Endothelial cell of umbilical vein (primary cell): Measurements from ENCODE around the gene HPSE2. TPM values are rescaled to one million over a fixed set of nuclear protein-coding genes. Genes with fewer than 3 reads are reported as not detected.

Experiments used
- BruUV-seq: library from RNA; stranded (reverse); fragments of 400-500 nt; replicated peaks from 2 replicates; lab custom pipeline; 2021; lab: Mats Ljungman, UMichigan
- CTCF ChIA-PET: fragments of 300-600, 350-600 bp; sonication (Branson Sonifier 250); formaldehyde crosslinking; loops from one replicate; lab custom pipeline; 2021; ENCODE audit warnings: antibody characterized with exemption, inconsistent platforms; lab: Charles Lee
- POLR2A ChIA-PET: fragments of 300-600, 350-600 bp; sonication (Branson Sonifier 250); formaldehyde crosslinking; loops from one replicate; lab custom pipeline; 2021; ENCODE audit warnings: antibody characterized with exemption, inconsistent platforms; lab: Charles Lee
- DNase-seq: peaks from one replicate; pipeline ENCODE4 v3.0.0-alpha.2; 2011; ENCODE audit warnings: low read depth, low spot score
- FAIRE-seq: peaks from 2 replicates; lab custom pipeline; 2011; peaks lifted over from hg19 to GRCh38; lab: Jason Lieb, UNC
- H2AFZ ChIP-seq: 2 replicates; pipeline ENCODE4 v1.6.0; 2012; ENCODE audit warnings: low read depth, low read length, control low read depth, inconsistent platforms
- H3K27ac ChIP-seq: 2 replicates; pipeline ENCODE4 v1.5.1; 2011; ENCODE audit warnings: low read depth, mild to moderate bottlenecking, control low read depth, low read length, moderate library complexity; ENCODE audit not compliant: insufficient read depth
- H3K27me3 ChIP-seq, 2 experiments: 2 replicates each; pipeline versions ENCODE4 v1.6.0 to v1.6.1; 2011; ENCODE audit warnings: low read length in 2 of 2, mixed read lengths in 1 of 2; ENCODE audit not compliant: control insufficient read depth in 2 of 2, insufficient read depth in 2 of 2
- H3K36me3 ChIP-seq, 2 experiments: 2 replicates in 1 of 2; 3 replicates in 1 of 2; pipeline ENCODE4 v1.5.1; 2011; ENCODE audit warnings: low read length in 2 of 2, mild to moderate bottlenecking in 1 of 2, moderate library complexity in 1 of 2; ENCODE audit not compliant: control insufficient read depth in 2 of 2, insufficient read depth in 2 of 2; ENCODE audit errors: extremely low read depth in 1 of 2
- H3K4me1 ChIP-seq: 3 replicates; pipeline ENCODE4 v1.5.1; 2011; ENCODE audit warnings: mild to moderate bottlenecking, low read length; ENCODE audit not compliant: control insufficient read depth, insufficient read depth; ENCODE audit errors: extremely low read depth
- H3K4me2 ChIP-seq: 2 replicates; pipeline ENCODE4 v1.6.1; 2011; ENCODE audit warnings: low read length, control low read depth, mixed read lengths; ENCODE audit not compliant: insufficient read depth
- H3K4me3 ChIP-seq, 3 experiments: fragments of 200-600 bp in 1 of 3; sonication (generic), shearing (Covaris generic) in 1 of 3; replicated peaks in 1 of 3; 2 replicates each; pipeline ENCODE4 v1.5.1; 2011 to 2016; ENCODE audit warnings: control low read depth in 3 of 3, low read length in 3 of 3, mild to moderate bottlenecking in 2 of 3, inconsistent platforms in 1 of 3, low read depth in 1 of 3, moderate library complexity in 1 of 3; ENCODE audit not compliant: insufficient read depth in 1 of 3
- H3K79me2 ChIP-seq: 2 replicates; pipeline ENCODE4 v1.6.0; 2012; ENCODE audit warnings: low read length, inconsistent platforms; ENCODE audit not compliant: control insufficient read depth, insufficient read depth
- H3K9ac ChIP-seq: replicated peaks from 2 replicates; pipeline ENCODE3; 2011; ENCODE audit warnings: low read length, control low read depth; ENCODE audit not compliant: insufficient read depth; ENCODE audit errors: extremely low read depth
- H3K9me1 ChIP-seq: replicated peaks from 3 replicates; pipeline ENCODE4 v1.6.0; 2011; ENCODE audit warnings: mild to moderate bottlenecking, low read length; ENCODE audit not compliant: control insufficient read depth, insufficient read depth; ENCODE audit errors: extremely low read depth
- H3K9me3 ChIP-seq: replicated peaks from 2 replicates; pipeline ENCODE4 v1.5.1; 2012; ENCODE audit warnings: low read length, inconsistent platforms; ENCODE audit not compliant: control insufficient read depth, insufficient read depth
- H4K20me1 ChIP-seq: replicated peaks from 2 replicates; pipeline ENCODE3; 2011; ENCODE audit warnings: mild to moderate bottlenecking, low read length; ENCODE audit not compliant: control insufficient read depth, insufficient read depth; ENCODE audit errors: extremely low read depth
- EZH2 ChIP-seq: IDR thresholded peaks from 2 replicates; pipeline ENCODE4 v1.6.1; 2012; ENCODE audit warnings: borderline replicate concordance, low read depth, mild to moderate bottlenecking, moderate library complexity, low read length, inconsistent platforms; ENCODE audit not compliant: severe bottlenecking
- FOS ChIP-seq: IDR thresholded peaks from 2 replicates; pipeline ENCODE4 v1.6.1; 2011; ENCODE audit warnings: mild to moderate bottlenecking, low read length, moderate library complexity, borderline replicate concordance; ENCODE audit not compliant: insufficient read depth
- GATA2 ChIP-seq: IDR thresholded peaks from 2 replicates; pipeline ENCODE4 v1.7.0; 2011; ENCODE audit warnings: low read depth, mild to moderate bottlenecking, moderate library complexity, mixed read lengths, low read length; ENCODE audit not compliant: insufficient read length, insufficient read depth
- JUN ChIP-seq: IDR thresholded peaks from 2 replicates; pipeline ENCODE4 v1.6.1; 2011; ENCODE audit warnings: borderline replicate concordance, low read depth; ENCODE audit not compliant: insufficient read length, insufficient read depth
- MAX ChIP-seq: IDR thresholded peaks from 2 replicates; pipeline ENCODE4 v1.6.1; 2011; ENCODE audit not compliant: insufficient read depth, insufficient read length
- MYC ChIP-seq: IDR thresholded peaks from one replicate; pipeline ENCODE4 v1.6.1; 2011; ENCODE audit warnings: mild to moderate bottlenecking, low read depth, low read length
- POLR2A ChIP-seq: IDR thresholded peaks from 2 replicates; pipeline ENCODE4 v1.6.1; 2012; ENCODE audit warnings: low read depth, mild to moderate bottlenecking, control low read depth, low read length
- POLR2AphosphoS5 ChIP-seq: IDR thresholded peaks from 2 replicates; pipeline ENCODE4 v1.6.1; 2012; ENCODE audit warnings: low read depth, mild to moderate bottlenecking, control low read depth, low read length, moderate library complexity; ENCODE audit not compliant: insufficient read depth
- dilution Hi-C: fragments of 300-500 bp; cut with MboI; formaldehyde crosslinking; loops from one replicate; pipeline ENCODE4 v1.15.0; 2019; ENCODE audit warnings: low sequenced_read_pairs; ENCODE audit not compliant: extremely low pct_ligation_motif_present
- intact Hi-C: fragments of 100-400 bp; cut with micrococcal nuclease; formaldehyde crosslinking; loops from one replicate; pipeline ENCODE4 v1.10.0; 2022
- polyA plus RNA-seq, 4 experiments: library from polyadenylated mRNA; depleted of rRNA in 3 of 4; stranded (reverse) in 3 of 4; unstranded in 1 of 4; fragments of >200 nt; gene quantifications; 2 replicates each; pipeline versions ENCODE4 v1.2.1 to v1.2.3, GENCODE V29; 2011 to 2012; ENCODE audit warnings: missing spikeins in 1 of 4
- total RNA-seq: library from RNA; stranded (reverse); gene quantifications from 2 replicates; pipeline ENCODE4 v1.2.3, GENCODE V29; 2021
- TF ChIP-seq, protein P1 (sequence below), 2 donors: IDR thresholded peaks; 1 replicate in 1 of 2; 2 replicates in 1 of 2; pipeline ENCODE4 v1.5.1; 2011; ENCODE audit warnings: low read length in 2 of 2, mild to moderate bottlenecking in 2 of 2, moderate library complexity in 2 of 2, control low read depth in 1 of 2, inconsistent platforms in 1 of 2, low read depth in 1 of 2; ENCODE audit not compliant: insufficient read depth in 1 of 2; ENCODE audit errors: extremely low read depth in 1 of 2

The HPSE2 gene
- total and polyA plus RNA-seq, 2 donors (not counting 3 experiments of a cell fraction or from before 2014, with no cell fraction given) = not detected

DNA sequence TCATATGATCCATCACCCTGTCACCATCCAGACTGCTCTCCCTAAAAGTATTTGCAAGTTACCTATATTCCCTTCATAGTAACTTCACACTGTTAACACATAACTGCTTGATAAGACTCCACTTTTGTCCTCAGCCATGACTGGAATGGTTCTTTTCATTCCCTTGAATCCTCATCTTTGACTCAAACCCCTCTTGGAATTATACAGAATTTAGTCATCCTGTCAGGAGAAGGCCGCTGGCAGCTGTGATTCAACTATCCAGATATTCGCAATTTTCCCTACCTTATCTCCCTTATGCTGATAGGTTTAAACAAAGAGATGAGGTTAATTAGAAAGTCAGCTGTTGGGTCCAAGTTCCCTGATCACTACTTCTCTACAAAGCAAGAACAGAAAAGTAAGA, 646.0 kb downstream of the HPSE2 start:
- Histone ChIP-seq H3K9ac (no peak overlapping the region), H3K27ac (no peak overlapping the region), H3K9me1 (no peaks in the 10 kb centered on the region), H3K79me2 (no peaks in the 10 kb centered on the region), H2AFZ (no peak overlapping the region), H3K9me3 (no peaks in the 10 kb centered on the region), H4K20me1 (no peaks in the 10 kb centered on the region), H3K4me2 (no peak overlapping the region), H3K36me3 (no peaks in the 10 kb centered on the region), H3K4me3 (no peak overlapping the region), H3K4me1 (no peaks in the 10 kb centered on the region), H3K27me3 (no peaks in the 10 kb centered on the region)
- POLR2A ChIA-PET = no interaction called here
- dilution Hi-C loops = no loop called here
- no TSS peak for BruUV-seq
- no peak for TF ChIP-seq MAX
- no peak for TF ChIP-seq JUN
- no peak for TF ChIP-seq EZH2
- TF ChIP-seq GATA2 = no peak
- TF ChIP-seq POLR2A = no peak
- TF ChIP-seq POLR2AphosphoS5 = no peak
- no peak for TF ChIP-seq MYC
- no peak for DNase-seq
- FAIRE-seq = no peak
- intact Hi-C loops = no loop called here
- CTCF ChIA-PET = no interaction called here

- ChIA-PET POLR2A (no interaction called here), CTCF (no interaction called here)
- Histone ChIP-seq H3K27ac (no peak overlapping the region), H4K20me1 (no peaks in the 10 kb centered on the region), H2AFZ (no peak overlapping the region), H3K4me1 (no peaks in the 10 kb centered on the region), H3K79me2 (no peaks in the 10 kb centered on the region), H3K36me3 (no peaks in the 10 kb centered on the region), H3K4me2 (no peak overlapping the region), H3K4me3 (no peak overlapping the region), H3K9me3 (no peaks in the 10 kb centered on the region), H3K9ac (no peak overlapping the region), H3K9me1 (no peaks in the 10 kb centered on the region), H3K27me3 (no peaks in the 10 kb centered on the region)
- dilution Hi-C loops = no loop called here
- FAIRE-seq (no peak), DNase-seq (no peak)
- no peak for TF ChIP-seq GATA2
- no peak for TF ChIP-seq POLR2AphosphoS5
- TF ChIP-seq JUN = no peak
- TF ChIP-seq MAX = no peak
- TF ChIP-seq, protein P1, sequence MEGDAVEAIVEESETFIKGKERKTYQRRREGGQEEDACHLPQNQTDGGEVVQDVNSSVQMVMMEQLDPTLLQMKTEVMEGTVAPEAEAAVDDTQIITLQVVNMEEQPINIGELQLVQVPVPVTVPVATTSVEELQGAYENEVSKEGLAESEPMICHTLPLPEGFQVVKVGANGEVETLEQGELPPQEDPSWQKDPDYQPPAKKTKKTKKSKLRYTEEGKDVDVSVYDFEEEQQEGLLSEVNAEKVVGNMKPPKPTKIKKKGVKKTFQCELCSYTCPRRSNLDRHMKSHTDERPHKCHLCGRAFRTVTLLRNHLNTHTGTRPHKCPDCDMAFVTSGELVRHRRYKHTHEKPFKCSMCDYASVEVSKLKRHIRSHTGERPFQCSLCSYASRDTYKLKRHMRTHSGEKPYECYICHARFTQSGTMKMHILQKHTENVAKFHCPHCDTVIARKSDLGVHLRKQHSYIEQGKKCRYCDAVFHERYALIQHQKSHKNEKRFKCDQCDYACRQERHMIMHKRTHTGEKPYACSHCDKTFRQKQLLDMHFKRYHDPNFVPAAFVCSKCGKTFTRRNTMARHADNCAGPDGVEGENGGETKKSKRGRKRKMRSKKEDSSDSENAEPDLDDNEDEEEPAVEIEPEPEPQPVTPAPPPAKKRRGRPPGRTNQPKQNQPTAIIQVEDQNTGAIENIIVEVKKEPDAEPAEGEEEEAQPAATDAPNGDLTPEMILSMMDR (IDR thresholded peaks at IDR 0.05; ENCODE audit: extremely low read depth in 1 of 2, insufficient read depth in 1 of 2, low read depth in 1 of 2, low read length in 2 of 2) = no peak
- no peak for TF ChIP-seq MYC
- no peak for TF ChIP-seq FOS
- TF ChIP-seq POLR2A = no peak
- no peak for TF ChIP-seq EZH2
- intact Hi-C loops = no loop called here
- no TSS peak for BruUV-seq
These were observed 646.6 kb downstream of the HPSE2 start for GRCh38 chr10:98589007-98589406.
